ENCODE results near the gene SEC22C.

Gene SEC22C

GRCh38 chr3:42533161-42533897 is 48.4 kb downstream of the SEC22C start:
- DNase-seq: no peak

GRCh38 chr3:42532229-42532628 is 49.5 kb downstream of the SEC22C start:
- no peak for DNase-seq

GRCh38 chr3:42531470-42531869 is 50.3 kb downstream of the SEC22C start:
- DNase-seq: no peak

GRCh38 chr3:42530073-42530472 is 51.7 kb downstream of the SEC22C start:
- no peak for DNase-seq

- no peak for DNase-seq
These were observed 52.3 kb downstream of the SEC22C start for GRCh38 chr3:42529468-42529867.

- no peak for DNase-seq
These were observed 54.3 kb downstream of the SEC22C start for GRCh38 chr3:42527368-42527917.

DNA sequence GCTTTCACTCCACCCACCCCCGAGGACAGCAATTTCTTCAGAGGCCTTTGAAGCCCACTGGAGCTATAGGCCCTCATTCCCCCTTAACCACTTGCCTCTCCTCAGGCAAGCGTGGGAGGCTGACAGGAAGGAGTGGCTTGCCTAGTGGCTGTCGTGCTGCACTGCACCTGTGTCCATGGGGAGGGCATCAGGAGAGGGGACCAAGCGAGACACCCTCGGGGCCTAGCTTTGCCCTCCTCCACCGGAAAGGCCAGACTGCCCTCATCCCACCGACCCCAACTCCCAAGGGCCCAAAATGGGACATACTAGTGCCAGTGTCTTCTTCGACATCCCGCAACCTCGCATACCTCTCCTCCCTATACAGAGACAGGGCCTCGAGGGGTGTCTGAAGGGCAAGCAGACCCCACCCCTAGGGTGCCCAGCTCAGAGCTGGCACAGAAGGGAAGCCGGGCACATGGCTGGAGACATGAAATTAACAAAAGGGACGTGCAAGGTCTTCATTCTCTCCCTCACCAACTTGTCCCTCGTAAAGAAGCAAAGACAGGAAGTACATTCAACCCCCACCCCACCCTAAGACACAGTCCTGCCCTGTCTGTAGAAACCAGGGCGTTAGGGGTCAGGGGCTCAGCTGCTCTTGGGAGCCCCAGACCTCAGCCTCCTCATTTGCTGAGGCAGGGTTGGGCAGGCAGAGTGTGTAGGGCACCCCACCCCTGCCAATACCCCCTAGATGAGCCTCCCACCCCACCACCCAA is 55.0 kb downstream of the SEC22C start:
- DNase-seq: no peak

GRCh38 chr3:42525736-42526345 is 55.9 kb downstream of the SEC22C start:
- no peak for DNase-seq

DNA sequence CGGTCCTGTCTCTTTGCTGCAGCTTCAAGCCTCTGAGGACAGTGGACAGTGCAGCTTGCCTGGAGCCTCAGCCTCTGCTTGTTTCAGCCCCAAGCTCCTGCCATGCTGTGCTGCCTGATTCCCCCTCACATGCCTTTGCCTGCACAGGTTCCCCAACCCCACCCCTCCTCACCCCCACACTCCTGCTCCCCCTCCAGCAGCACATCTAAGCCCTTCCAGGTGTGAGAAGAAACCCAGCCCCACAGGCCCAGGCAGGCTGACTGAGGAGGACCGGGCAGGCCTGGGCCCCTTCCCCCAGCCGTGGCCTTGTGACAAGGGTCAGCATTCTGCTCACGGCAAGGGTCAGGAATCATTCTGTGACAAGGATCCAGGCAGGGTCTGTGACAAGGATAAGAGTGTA is 56.6 kb downstream of the SEC22C start:
- no peak for DNase-seq

GRCh38 chr3:42524751-42525150 is 57.0 kb downstream of the SEC22C start:
- DNase-seq: no peak

GRCh38 chr3:42520906-42521305 is 60.9 kb downstream of the SEC22C start:
- DNase-seq: no peak

GRCh38 chr3:42520336-42520735 is 61.4 kb downstream of the SEC22C start:
- no peak for DNase-seq

- no peak for DNase-seq
These were observed 62.2 kb downstream of the SEC22C start for GRCh38 chr3:42519568-42519962.

- no peak for DNase-seq
These were observed 62.8 kb downstream of the SEC22C start for GRCh38 chr3:42518800-42519567.

- DNase-seq: no peak
These were observed 64.7 kb downstream of the SEC22C start for GRCh38 chr3:42517117-42517516.

DNA sequence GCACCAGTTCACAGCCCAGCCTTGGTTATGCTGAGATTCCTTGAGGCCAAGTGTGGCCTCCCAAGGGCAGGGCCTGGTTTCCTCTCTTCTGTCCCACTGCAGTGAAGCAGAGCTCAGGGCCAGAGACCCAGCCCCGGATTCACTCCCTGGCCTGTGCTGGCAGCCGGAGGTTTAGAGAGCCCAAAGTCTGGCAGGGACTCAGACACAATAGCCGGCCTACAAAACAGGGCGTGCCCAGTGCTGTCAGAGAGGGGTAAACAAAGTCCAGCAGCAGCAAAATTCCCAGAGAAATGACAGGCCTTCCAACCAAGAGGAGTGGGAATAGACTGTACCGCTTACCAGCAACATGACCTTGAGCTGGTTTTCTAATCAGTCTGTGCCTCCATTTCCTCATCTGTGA is 65.3 kb downstream of the SEC22C start:
- no peak for DNase-seq

- DNase-seq: no peak
These were observed 65.8 kb downstream of the SEC22C start for GRCh38 chr3:42515976-42516375.

GRCh38 chr3:42515391-42515916 is 66.3 kb downstream of the SEC22C start:
- no peak for DNase-seq

DNA sequence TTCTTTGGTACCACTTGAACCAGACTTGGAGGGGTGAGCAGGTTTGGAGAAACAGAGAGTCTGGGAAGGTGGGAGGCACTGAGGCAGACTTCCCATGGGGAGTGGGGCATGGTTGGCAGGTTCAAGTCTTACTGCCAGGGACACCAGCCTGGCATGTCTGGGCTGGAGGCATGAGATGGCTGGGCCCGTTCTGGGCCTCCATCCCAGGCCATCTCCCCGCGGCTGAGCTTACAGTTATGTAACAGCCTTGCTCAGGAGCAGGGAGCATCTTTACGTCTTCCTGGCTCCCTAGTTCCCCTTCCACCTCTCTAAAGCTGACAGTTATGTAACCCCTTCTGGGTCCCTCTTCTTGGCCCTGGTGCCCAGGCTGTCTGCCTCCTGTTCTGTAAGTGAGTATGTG is 66.9 kb downstream of the SEC22C start:
- no peak for DNase-seq

GRCh38 chr3:42513521-42513920 is 68.2 kb downstream of the SEC22C start:
- DNase-seq: no peak

- DNase-seq: no peak
These were observed 68.6 kb downstream of the SEC22C start for GRCh38 chr3:42513121-42513520.

DNA sequence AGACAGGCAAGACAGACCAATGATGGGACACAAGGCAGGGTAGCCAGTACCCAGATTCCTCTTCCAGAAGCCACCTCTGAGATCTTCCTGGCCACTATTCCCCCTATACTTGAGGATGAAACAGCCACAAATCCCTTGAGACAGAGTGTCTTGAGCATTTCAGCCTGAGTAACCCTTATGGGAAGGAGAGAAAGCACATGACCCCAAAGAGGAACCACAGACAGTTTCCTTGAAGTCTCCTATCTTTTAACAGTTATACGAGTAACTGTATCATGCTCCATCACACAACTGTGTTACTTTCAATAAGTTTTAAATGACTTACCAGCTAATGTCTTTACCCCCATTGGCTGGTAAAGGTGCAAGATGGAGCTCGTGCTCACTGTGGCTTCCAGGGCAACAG is 70.0 kb downstream of the SEC22C start:
- no peak for DNase-seq

DNA sequence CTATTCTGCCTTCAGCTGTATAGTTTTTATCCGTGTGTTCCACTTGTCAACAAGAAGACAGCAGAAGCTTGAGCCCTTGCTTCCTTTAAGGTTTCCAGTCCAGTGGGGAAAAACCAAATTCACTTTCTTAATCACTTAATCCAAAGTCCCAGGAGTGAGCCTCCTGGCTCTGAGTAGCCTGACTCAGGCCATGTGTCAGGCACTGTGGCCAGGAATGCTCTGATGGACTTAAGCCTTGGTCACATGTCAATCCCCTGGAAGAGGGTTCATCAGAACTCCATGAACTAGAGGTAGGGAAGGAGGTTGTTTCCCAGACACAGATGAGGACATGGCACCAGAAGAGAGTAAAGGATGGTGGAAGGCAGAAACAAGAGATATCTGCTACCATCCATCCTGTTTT is 70.6 kb downstream of the SEC22C start:
- no peak for DNase-seq
